ENCODE results near the gene PAK3.

PAK3 gene

GRCh38 chrX:111133389-111133788, 37.4 kb downstream of the PAK3 start:
- H3K9me3 ChIP-seq (ENCODE audit: insufficient read depth, low read depth, low read length), result no peaks in the 10 kb centered on the region
- H3K27ac ChIP-seq (ENCODE audit: low read length), result no peak overlapping the region
- H3K9ac ChIP-seq (ENCODE audit: low read depth, low read length), result no peak overlapping the region
- no peaks in the 10 kb centered on the region for H3K36me3 ChIP-seq (ENCODE audit: insufficient read depth, low read depth, low read length)
- no peak overlapping the region for H3K4me3 ChIP-seq (ENCODE audit: low read length)
- no peaks in the 10 kb centered on the region for H3K27me3 ChIP-seq (ENCODE audit: insufficient read depth, low read length)
- no peaks in the 10 kb centered on the region for H3K4me1 ChIP-seq (ENCODE audit: insufficient read depth, low read length)

GRCh38 chrX:111145878-111146277, 49.9 kb downstream of the PAK3 start:
- H3K9me3 ChIP-seq (ENCODE audit: insufficient read depth, low read depth, low read length), result no peaks in the 10 kb centered on the region
- H3K4me1 ChIP-seq (ENCODE audit: insufficient read depth, low read length), result no peaks in the 10 kb centered on the region
- H3K36me3 ChIP-seq (ENCODE audit: insufficient read depth, low read depth, low read length), result no peaks in the 10 kb centered on the region
- H3K9ac ChIP-seq (ENCODE audit: low read depth, low read length), result no peak overlapping the region
- no peak overlapping the region for H3K4me3 ChIP-seq (ENCODE audit: low read length)
- H3K27me3 ChIP-seq (ENCODE audit: insufficient read depth, low read length), result no peaks in the 10 kb centered on the region
- no peak overlapping the region for H3K27ac ChIP-seq (ENCODE audit: low read length)

GRCh38 chrX:111151764-111152163, 55.8 kb downstream of the PAK3 start:
- H3K36me3 ChIP-seq (ENCODE audit: insufficient read depth, low read depth, low read length), result no peaks in the 10 kb centered on the region
- no peaks in the 10 kb centered on the region for H3K4me1 ChIP-seq (ENCODE audit: insufficient read depth, low read length)
- no peaks in the 10 kb centered on the region for H3K27me3 ChIP-seq (ENCODE audit: insufficient read depth, low read length)
- H3K9me3 ChIP-seq (ENCODE audit: insufficient read depth, low read depth, low read length), result no peaks in the 10 kb centered on the region
- no peak overlapping the region for H3K4me3 ChIP-seq (ENCODE audit: low read length)
- H3K9ac ChIP-seq (ENCODE audit: low read depth, low read length), result no peak overlapping the region
- H3K27ac ChIP-seq (ENCODE audit: low read length), result no peak overlapping the region

- H3K4me3 ChIP-seq (ENCODE audit: low read length), result no peak overlapping the region
- H3K27ac ChIP-seq (ENCODE audit: low read length), result no peak overlapping the region
- no peaks in the 10 kb centered on the region for H3K4me1 ChIP-seq (ENCODE audit: insufficient read depth, low read length)
- H3K36me3 ChIP-seq (ENCODE audit: insufficient read depth, low read depth, low read length), result no peaks in the 10 kb centered on the region
- H3K9ac ChIP-seq (ENCODE audit: low read depth, low read length), result no peak overlapping the region
- H3K27me3 ChIP-seq (ENCODE audit: insufficient read depth, low read length), result no peaks in the 10 kb centered on the region
- no peaks in the 10 kb centered on the region for H3K9me3 ChIP-seq (ENCODE audit: insufficient read depth, low read depth, low read length)
Measured at GRCh38 chrX:111159232-111159631, 63.2 kb downstream of the PAK3 start.

GRCh38 chrX:111164728-111165127, 68.7 kb downstream of the PAK3 start:
- H3K27ac ChIP-seq (ENCODE audit: low read length), result no peak overlapping the region
- H3K4me1 ChIP-seq (ENCODE audit: insufficient read depth, low read length), result no peaks in the 10 kb centered on the region
- H3K4me3 ChIP-seq (ENCODE audit: low read length), result no peak overlapping the region
- no peak overlapping the region for H3K9ac ChIP-seq (ENCODE audit: low read depth, low read length)
- H3K27me3 ChIP-seq (ENCODE audit: insufficient read depth, low read length), result no peaks in the 10 kb centered on the region
- H3K36me3 ChIP-seq (ENCODE audit: insufficient read depth, low read depth, low read length), result no peaks in the 10 kb centered on the region
- H3K9me3 ChIP-seq (ENCODE audit: insufficient read depth, low read depth, low read length), result no peaks in the 10 kb centered on the region

GRCh38 chrX:111165902-111166301, 69.9 kb downstream of the PAK3 start:
- Histone ChIP-seq H3K9me3 (ENCODE audit: insufficient read depth, low read depth, low read length) (no peaks in the 10 kb centered on the region), H3K9ac (ENCODE audit: low read depth, low read length) (no peak overlapping the region), H3K4me3 (ENCODE audit: low read length) (no peak overlapping the region), H3K27me3 (ENCODE audit: insufficient read depth, low read length) (no peaks in the 10 kb centered on the region), H3K27ac (ENCODE audit: low read length) (no peak overlapping the region), H3K4me1 (ENCODE audit: insufficient read depth, low read length) (no peaks in the 10 kb centered on the region), H3K36me3 (ENCODE audit: insufficient read depth, low read depth, low read length) (no peaks in the 10 kb centered on the region)

GRCh38 chrX:111167334-111167733, 71.3 kb downstream of the PAK3 start:
- no peaks in the 10 kb centered on the region for H3K9me3 ChIP-seq (ENCODE audit: insufficient read depth, low read depth, low read length)
- H3K27me3 ChIP-seq (ENCODE audit: insufficient read depth, low read length), result no peaks in the 10 kb centered on the region
- H3K9ac ChIP-seq (ENCODE audit: low read depth, low read length), result no peak overlapping the region
- H3K4me3 ChIP-seq (ENCODE audit: low read length), result no peak overlapping the region
- H3K4me1 ChIP-seq (ENCODE audit: insufficient read depth, low read length), result no peaks in the 10 kb centered on the region
- no peak overlapping the region for H3K27ac ChIP-seq (ENCODE audit: low read length)
- no peaks in the 10 kb centered on the region for H3K36me3 ChIP-seq (ENCODE audit: insufficient read depth, low read depth, low read length)

- Histone ChIP-seq H3K36me3 (ENCODE audit: insufficient read depth, low read depth, low read length) (no peaks in the 10 kb centered on the region), H3K4me1 (ENCODE audit: insufficient read depth, low read length) (no peaks in the 10 kb centered on the region), H3K9me3 (ENCODE audit: insufficient read depth, low read depth, low read length) (no peaks in the 10 kb centered on the region), H3K9ac (ENCODE audit: low read depth, low read length) (no peak overlapping the region), H3K27ac (ENCODE audit: low read length) (no peak overlapping the region), H3K4me3 (ENCODE audit: low read length) (no peak overlapping the region), H3K27me3 (ENCODE audit: insufficient read depth, low read length) (no peaks in the 10 kb centered on the region)
Measured at GRCh38 chrX:111168314-111168713, 72.3 kb downstream of the PAK3 start.

GRCh38 chrX:111169141-111169540, 73.2 kb downstream of the PAK3 start:
- no peak overlapping the region for H3K9ac ChIP-seq (ENCODE audit: low read depth, low read length)
- no peak overlapping the region for H3K4me3 ChIP-seq (ENCODE audit: low read length)
- H3K9me3 ChIP-seq (ENCODE audit: insufficient read depth, low read depth, low read length), result no peaks in the 10 kb centered on the region
- no peaks in the 10 kb centered on the region for H3K27me3 ChIP-seq (ENCODE audit: insufficient read depth, low read length)
- no peaks in the 10 kb centered on the region for H3K4me1 ChIP-seq (ENCODE audit: insufficient read depth, low read length)
- no peak overlapping the region for H3K27ac ChIP-seq (ENCODE audit: low read length)
- no peaks in the 10 kb centered on the region for H3K36me3 ChIP-seq (ENCODE audit: insufficient read depth, low read depth, low read length)

- Histone ChIP-seq H3K27me3 (ENCODE audit: insufficient read depth, low read length) (no peaks in the 10 kb centered on the region), H3K4me1 (ENCODE audit: insufficient read depth, low read length) (no peaks in the 10 kb centered on the region), H3K4me3 (ENCODE audit: low read length) (no peak overlapping the region)
Measured at GRCh38 chrX:111170017-111170416, 74.0 kb downstream of the PAK3 start.

GRCh38 chrX:111180750-111181240, 84.8 kb downstream of the PAK3 start:
- H3K27me3 ChIP-seq (ENCODE audit: insufficient read depth, low read length), result no peaks in the 10 kb centered on the region
- no peak overlapping the region for H3K27ac ChIP-seq (ENCODE audit: low read length)
- peaks cover 11% of the 10 kb centered on the region; the same call in 1 of the 2 replicates for H3K4me1 ChIP-seq (ENCODE audit: insufficient read depth, low read length)
- H3K36me3 ChIP-seq (ENCODE audit: insufficient read depth, low read depth, low read length), result no peaks in the 10 kb centered on the region
- H3K9ac ChIP-seq (ENCODE audit: low read depth, low read length), result no peak overlapping the region
- H3K9me3 ChIP-seq (ENCODE audit: insufficient read depth, low read depth, low read length), result no peaks in the 10 kb centered on the region
- H3K4me3 ChIP-seq (ENCODE audit: low read length), result no peak overlapping the region

More at GRCh38 chrX:111170017-111170416, 74.0 kb downstream of the PAK3 start:
- Histone ChIP-seq H3K27ac (ENCODE audit: low read length) (no peak overlapping the region), H3K9ac (ENCODE audit: low read depth, low read length) (no peak overlapping the region), H3K9me3 (ENCODE audit: insufficient read depth, low read depth, low read length) (no peaks in the 10 kb centered on the region), H3K36me3 (ENCODE audit: insufficient read depth, low read depth, low read length) (no peaks in the 10 kb centered on the region)

- H3K9ac ChIP-seq (ENCODE audit: low read depth, low read length), result no peak overlapping the region
- no peaks in the 10 kb centered on the region for H3K9me3 ChIP-seq (ENCODE audit: insufficient read depth, low read depth, low read length)
- H3K36me3 ChIP-seq (ENCODE audit: insufficient read depth, low read depth, low read length), result no peaks in the 10 kb centered on the region
- peaks cover 11% of the 10 kb centered on the region; the same call in 1 of the 2 replicates for H3K4me1 ChIP-seq (ENCODE audit: insufficient read depth, low read length)
- no peak overlapping the region for H3K4me3 ChIP-seq (ENCODE audit: low read length)
- H3K27ac ChIP-seq (ENCODE audit: low read length), result no peak overlapping the region
- H3K27me3 ChIP-seq (ENCODE audit: insufficient read depth, low read length), result no peaks in the 10 kb centered on the region
Measured at GRCh38 chrX:111181951-111182350, 86.0 kb downstream of the PAK3 start.
